ENCODE measurements around the gene HOXD9.

Gene HOXD9

GRCh38 chr2:176082525-176082823 lies 40.0 kb upstream of the HOXD9 start:
- Histone ChIP-seq H3K79me2 (ENCODE audit: control insufficient read depth, insufficient read depth, low read length, poor library complexity) (no peaks in the 10 kb centered on the region), H2BK12ac (ENCODE audit: low read length) (no peak overlapping the region), H3K14ac (ENCODE audit: low read length) (no peak overlapping the region), H2BK5ac (ENCODE audit: low read depth, low read length, poor library complexity) (no peak overlapping the region), H3K9ac (ENCODE audit: low read length) (no peak overlapping the region), H3K4me2 (ENCODE audit: low read length) (peak overlapping the region; percentile 65), H3K36me3 (ENCODE audit: control insufficient read depth in 1 of 2, insufficient read depth in 2 of 2, low read length in 2 of 2) (no peaks in the 10 kb centered on the region), H4K8ac (ENCODE audit: low read depth, low read length) (no peak overlapping the region), H4K12ac (ENCODE audit: low read depth, low read length) (no peak overlapping the region), H3K27me3 (ENCODE audit: insufficient read depth, low read length) (peaks cover 83% of the 10 kb centered on the region), H3K79me1 (ENCODE audit: low read length) (peaks cover 1% of the 10 kb centered on the region), H2AK5ac (ENCODE audit: low read length) (no peak overlapping the region), H4K91ac (ENCODE audit: low read depth, low read length) (no peak overlapping the region), H3K18ac (ENCODE audit: low read length) (no peak overlapping the region), H3K27ac (ENCODE audit: low read depth, low read length) (no peak overlapping the region), H2AFZ (ENCODE audit: insufficient read depth, low read length, poor library complexity) (no peak overlapping the region), H3K4me3 (ENCODE audit: low read depth, low read length) (peak overlapping the region; percentile 47), H3K4me1 (ENCODE audit: control insufficient read depth in 1 of 2, insufficient read depth in 2 of 2, low read length in 2 of 2) (peaks cover 20 to 22% of the 10 kb centered on the region in 2 experiments), H3K23ac (ENCODE audit: low read length) (no peak overlapping the region), H3K4ac (ENCODE audit: low read depth, low read length) (no peak overlapping the region), H3K9me3 (ENCODE audit: insufficient read depth, low read depth, low read length) (peaks cover 12% of the 10 kb centered on the region), H2BK120ac (ENCODE audit: insufficient read depth, low read length, poor library complexity) (no peak overlapping the region)
- no peak for DNase-seq
- WGBS (ENCODE audit: extremely low coverage, insufficient coverage, insufficient read length): no CpG with 5 or more reads among the region's 10 CpGs

GRCh38 chr2:176082824-176083751 lies 39.4 kb upstream of the HOXD9 start:
- no peak overlapping the region for H2BK120ac ChIP-seq (ENCODE audit: insufficient read depth, low read length, poor library complexity)
- WGBS (ENCODE audit: extremely low coverage, insufficient coverage, insufficient read length): no CpG with 5 or more reads among the region's 66 CpGs
- peak overlapping the region; percentile 30 for H2AFZ ChIP-seq (ENCODE audit: insufficient read depth, low read length, poor library complexity)
- H4K8ac ChIP-seq (ENCODE audit: low read depth, low read length): no peak overlapping the region
- H3K79me1 ChIP-seq (ENCODE audit: low read length): peaks cover 1% of the 10 kb centered on the region
- H3K14ac ChIP-seq (ENCODE audit: low read length): no peak overlapping the region
- no peak overlapping the region for H2BK5ac ChIP-seq (ENCODE audit: low read depth, low read length, poor library complexity)
- no peak overlapping the region for H3K27ac ChIP-seq (ENCODE audit: low read depth, low read length)
- no peak overlapping the region for H3K23ac ChIP-seq (ENCODE audit: low read length)
- peaks cover 89% of the 10 kb centered on the region for H3K27me3 ChIP-seq (ENCODE audit: insufficient read depth, low read length)
- no peak overlapping the region for H3K4ac ChIP-seq (ENCODE audit: low read depth, low read length)
- no peaks in the 10 kb centered on the region for H3K36me3 ChIP-seq (ENCODE audit: control insufficient read depth in 1 of 2, insufficient read depth in 2 of 2, low read length in 2 of 2)
- H3K4me3 ChIP-seq (ENCODE audit: low read depth, low read length): no peak overlapping the region
- peaks cover 23 to 26% of the 10 kb centered on the region in 2 experiments for H3K4me1 ChIP-seq (ENCODE audit: control insufficient read depth in 1 of 2, insufficient read depth in 2 of 2, low read length in 2 of 2)
- H4K91ac ChIP-seq (ENCODE audit: low read depth, low read length): no peak overlapping the region
- H4K12ac ChIP-seq (ENCODE audit: low read depth, low read length): no peak overlapping the region
- H3K9ac ChIP-seq (ENCODE audit: low read length): no peak overlapping the region
- peak overlapping the region; percentile 51 for H3K4me2 ChIP-seq (ENCODE audit: low read length)
- H2AK5ac ChIP-seq (ENCODE audit: low read length): no peak overlapping the region
- peaks cover 2% of the 10 kb centered on the region for H3K79me2 ChIP-seq (ENCODE audit: control insufficient read depth, insufficient read depth, low read length, poor library complexity)
- no peak overlapping the region for H3K18ac ChIP-seq (ENCODE audit: low read length)
- DNase-seq: no peak
- H2BK12ac ChIP-seq (ENCODE audit: low read length): no peak overlapping the region
- peaks cover 12% of the 10 kb centered on the region for H3K9me3 ChIP-seq (ENCODE audit: insufficient read depth, low read depth, low read length)

DNA sequence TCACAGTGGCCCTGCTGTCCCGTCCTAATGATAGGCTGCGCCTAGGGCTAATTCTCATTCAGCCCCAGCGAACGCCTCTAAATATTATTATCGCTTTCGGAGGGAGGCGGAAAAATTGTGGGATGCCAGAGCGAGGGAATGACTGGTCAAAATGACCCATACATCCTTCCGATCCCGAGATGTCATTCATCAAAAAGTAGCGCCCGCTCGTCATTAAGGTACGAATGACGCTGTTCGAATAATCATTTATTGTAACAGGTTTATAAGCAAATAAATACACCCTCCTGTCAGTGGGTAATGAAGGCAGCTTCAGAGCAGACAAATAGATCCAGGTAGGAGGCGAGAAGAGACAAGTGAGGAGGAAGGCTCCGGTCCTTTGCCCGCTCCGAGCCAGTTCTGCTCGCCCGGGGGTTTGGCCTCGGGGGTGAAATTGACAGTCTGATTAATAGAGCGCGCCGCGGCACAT lies 38.7 kb upstream of the HOXD9 start, which contains the start of gene EVX2:
Gene EVX2, minus strand, starts transcription at position 167 of the 466 bp plus-strand sequence. CDS start 186 bp downstream, outside the sequence.
- Histone ChIP-seq H4K8ac (ENCODE audit: low read depth, low read length) (no peak within 1 kb of the TSS), H4K91ac (ENCODE audit: low read depth, low read length) (no peak within 1 kb of the TSS), H2BK120ac (ENCODE audit: insufficient read depth, low read length, poor library complexity) (no peak within 1 kb of the TSS), H3K4me3 (ENCODE audit: low read depth, low read length) (no peak within 1 kb of the TSS), H3K14ac (ENCODE audit: low read length) (no peak within 1 kb of the TSS), H3K9me3 (ENCODE audit: insufficient read depth, low read depth, low read length) (peaks cover 12% of the 10 kb centered on the region), H3K27ac (ENCODE audit: low read depth, low read length) (no peak within 1 kb of the TSS), H2AK5ac (ENCODE audit: low read length) (no peak within 1 kb of the TSS), H2BK5ac (ENCODE audit: low read depth, low read length, poor library complexity) (no peak within 1 kb of the TSS), H3K27me3 (ENCODE audit: insufficient read depth, low read length) (peaks cover 90% of the 10 kb centered on the region), H4K12ac (ENCODE audit: low read depth, low read length) (no peak within 1 kb of the TSS), H2AFZ (ENCODE audit: insufficient read depth, low read length, poor library complexity) (peak within 1 kb of the TSS; percentile 30), H3K18ac (ENCODE audit: low read length) (no peak within 1 kb of the TSS), H2BK12ac (ENCODE audit: low read length) (no peak within 1 kb of the TSS), H3K9ac (ENCODE audit: low read length) (no peak within 1 kb of the TSS), H3K79me2 (ENCODE audit: control insufficient read depth, insufficient read depth, low read length, poor library complexity) (peaks cover 2% of the 10 kb centered on the region), H3K36me3 (ENCODE audit: control insufficient read depth in 1 of 2, insufficient read depth in 2 of 2, low read length in 2 of 2) (no peaks in the 10 kb centered on the region), H3K79me1 (ENCODE audit: low read length) (peaks cover 1% of the 10 kb centered on the region), H3K4me1 (ENCODE audit: control insufficient read depth in 1 of 2, insufficient read depth in 2 of 2, low read length in 2 of 2) (peaks cover 25 to 27% of the 10 kb centered on the region in 2 experiments), H3K23ac (ENCODE audit: low read length) (no peak within 1 kb of the TSS), H3K4ac (ENCODE audit: low read depth, low read length) (no peak within 1 kb of the TSS), H3K4me2 (ENCODE audit: low read length) (peak within 1 kb of the TSS; percentile 51)
- DNase-seq: no peak
- WGBS (ENCODE audit: extremely low coverage, insufficient coverage, insufficient read length): no CpG with 5 or more reads among the region's 27 CpGs

DNA sequence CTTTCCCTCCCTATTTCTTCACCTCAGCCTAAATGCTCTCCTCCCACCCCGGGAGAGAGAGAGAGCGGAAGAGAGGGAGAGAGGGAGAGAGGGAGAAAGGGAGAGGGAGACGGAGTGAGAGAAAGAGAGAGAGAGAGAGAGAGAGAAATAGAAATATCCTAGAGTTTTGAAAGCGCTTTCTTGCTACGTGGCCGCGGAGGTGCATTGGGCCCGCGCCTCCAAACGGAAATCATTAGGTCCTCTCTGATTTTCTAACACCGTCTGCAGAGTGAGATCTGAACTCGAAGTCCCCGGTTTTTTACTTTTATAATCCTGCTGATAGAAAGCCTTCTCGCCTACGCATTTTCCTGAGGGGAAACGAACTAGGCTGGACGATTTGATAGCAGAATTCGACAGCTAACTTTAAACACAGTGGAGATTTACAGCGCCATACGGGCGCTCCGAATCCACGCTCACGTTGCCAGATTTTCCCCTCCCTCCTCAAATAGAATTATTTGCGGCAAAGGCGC lies 37.9 kb upstream of the HOXD9 start:
- Histone ChIP-seq H3K79me2 (ENCODE audit: control insufficient read depth, insufficient read depth, low read length, poor library complexity) (peaks cover 2% of the 10 kb centered on the region), H3K27me3 (ENCODE audit: insufficient read depth, low read length) (peaks cover 92% of the 10 kb centered on the region), H2AFZ (ENCODE audit: insufficient read depth, low read length, poor library complexity) (no peak overlapping the region), H3K9me3 (ENCODE audit: insufficient read depth, low read depth, low read length) (peaks cover 12% of the 10 kb centered on the region), H3K79me1 (ENCODE audit: low read length) (no peaks in the 10 kb centered on the region), H3K36me3 (ENCODE audit: control insufficient read depth in 1 of 2, insufficient read depth in 2 of 2, low read length in 2 of 2) (no peaks in the 10 kb centered on the region), H4K12ac (ENCODE audit: low read depth, low read length) (no peak overlapping the region), H3K9ac (ENCODE audit: low read length) (no peak overlapping the region), H4K8ac (ENCODE audit: low read depth, low read length) (no peak overlapping the region), H3K14ac (ENCODE audit: low read length) (no peak overlapping the region), H3K23ac (ENCODE audit: low read length) (no peak overlapping the region), H3K4me2 (ENCODE audit: low read length) (peak overlapping the region; percentile 14), H2BK12ac (ENCODE audit: low read length) (no peak overlapping the region), H3K4me1 (ENCODE audit: control insufficient read depth in 1 of 2, insufficient read depth in 2 of 2, low read length in 2 of 2) (peaks cover 20 to 24% of the 10 kb centered on the region in 2 experiments), H3K18ac (ENCODE audit: low read length) (no peak overlapping the region), H2BK120ac (ENCODE audit: insufficient read depth, low read length, poor library complexity) (no peak overlapping the region), H2AK5ac (ENCODE audit: low read length) (no peak overlapping the region), H2BK5ac (ENCODE audit: low read depth, low read length, poor library complexity) (no peak overlapping the region), H3K4me3 (ENCODE audit: low read depth, low read length) (no peak overlapping the region), H4K91ac (ENCODE audit: low read depth, low read length) (no peak overlapping the region), H3K4ac (ENCODE audit: low read depth, low read length) (no peak overlapping the region), H3K27ac (ENCODE audit: low read depth, low read length) (no peak overlapping the region)
- WGBS (ENCODE audit: extremely low coverage, insufficient coverage, insufficient read length): no CpG with 5 or more reads among the region's 26 CpGs
- DNase-seq: no peak

All from trophoblast cell (in vitro differentiated cells and primary cell).